CD4-positive, alpha-beta T cell (primary cell): Measurements from ENCODE around the gene SPRYD4. TPM values are rescaled to one million over a fixed set of nuclear protein-coding genes. Genes with fewer than 3 reads are reported as not detected.

ENCODE experiments used
- ATAC-seq: fragments of 200-7000 bp; cut with Tn5 transposase; one replicate; pipeline ENCODE4 v1.10.0; 2022; ENCODE audit warnings: mild to moderate bottlenecking; ENCODE audit not compliant: poor library complexity
- CTCF ChIA-PET: fragments of 350-600 bp; sonication (Branson Sonifier 250); formaldehyde crosslinking; loops from one replicate; lab custom pipeline; 2021; ENCODE audit warnings: antibody characterized with exemption, inconsistent platforms; lab: Charles Lee
- POLR2A ChIA-PET: fragments of 350-600 bp; sonication (Branson Sonifier 250); formaldehyde crosslinking; loops from one replicate; lab custom pipeline; 2021; ENCODE audit warnings: antibody characterized with exemption, inconsistent platforms; lab: Charles Lee
- DNase-seq, 14 experiments: peaks; one replicate each; pipeline ENCODE4 v3.0.0-alpha.2; 2013 to 2020; ENCODE audit warnings: mixed read lengths in 2 of 14
- H3K27ac ChIP-seq, 2 donors: one replicate each; pipeline versions ENCODE4 v1.5.1 to v1.7.0; 2013; ENCODE audit warnings: low read length in 2 of 2, low read depth in 1 of 2, mild to moderate bottlenecking in 1 of 2
- H3K27me3 ChIP-seq, 2 experiments: 1 replicate in 1 of 2; 2 replicates in 1 of 2; pipeline versions ENCODE4 v1.6.1 to v1.7.0; 2013; ENCODE audit warnings: low read length in 2 of 2, control low read depth in 1 of 2, mild to moderate bottlenecking in 1 of 2, moderate library complexity in 1 of 2; ENCODE audit not compliant: insufficient read depth in 2 of 2, control insufficient read depth in 1 of 2
- H3K36me3 ChIP-seq: one replicate; pipeline ENCODE4 v1.6.1; 2013; ENCODE audit warnings: low read length, control low read depth; ENCODE audit not compliant: insufficient read depth
- H3K4me1 ChIP-seq: one replicate; pipeline ENCODE4 v1.6.1; 2013; ENCODE audit warnings: low read length, control low read depth; ENCODE audit not compliant: insufficient read depth
- H3K4me3 ChIP-seq: one replicate; pipeline ENCODE4 v1.5.1; 2013; ENCODE audit warnings: mild to moderate bottlenecking, low read length, moderate library complexity
- H3K9me3 ChIP-seq, 2 experiments: 1 replicate in 1 of 2; 2 replicates in 1 of 2; pipeline versions ENCODE4 v1.6.1 to v1.7.0; 2013; ENCODE audit warnings: low read length in 2 of 2, mild to moderate bottlenecking in 2 of 2, control low read depth in 1 of 2, moderate library complexity in 1 of 2; ENCODE audit not compliant: control insufficient read depth in 1 of 2, insufficient read depth in 1 of 2
- H3K27ac Mint-ChIP-seq: one replicate; pipeline ENCODE4 v1.8.0; 2020; ENCODE audit warnings: mixed read lengths
- H3K27me3 Mint-ChIP-seq: one replicate; pipeline ENCODE4 v1.8.0; 2021; ENCODE audit warnings: mixed read lengths
- H3K36me3 Mint-ChIP-seq: one replicate; pipeline ENCODE4 v1.8.0; 2021; ENCODE audit warnings: low read depth, mixed read lengths
- H3K4me1 Mint-ChIP-seq: one replicate; pipeline ENCODE4 v1.8.0; 2021; ENCODE audit warnings: low read depth, mixed read lengths
- H3K4me3 Mint-ChIP-seq: one replicate; pipeline ENCODE4 v1.8.0; 2020; ENCODE audit warnings: mild to moderate bottlenecking, mixed read lengths
- H3K9me3 Mint-ChIP-seq: one replicate; pipeline ENCODE4 v1.8.0; 2020; ENCODE audit warnings: mixed read lengths
- CTCF ChIP-seq: fragments of 200-600 bp; IDR thresholded peaks from one replicate; pipeline ENCODE4 v1.8.0; 2022; ENCODE audit warnings: antibody characterized with exemption, mild to moderate bottlenecking
- intact Hi-C, 2 experiments: fragments of 100-400 bp; cut with DNase I in 1 of 2; cut with micrococcal nuclease in 1 of 2; formaldehyde crosslinking; loops; one replicate each; pipeline versions ENCODE4 v1.15.1 to v1.9.0; 2023 to 2025; cut with DNase I, micrococcal nuclease
- polyA plus RNA-seq, 2 donors: library from polyadenylated mRNA; unstranded; fragments of 120-200 nt; gene quantifications; one replicate each; pipeline ENCODE4 v1.2.1, GENCODE V29; 2013
- total RNA-seq, 174 experiments: library from RNA in 2 of 174; stranded (reverse) in 2 of 174; gene quantifications; one replicate each; pipeline ENCODE4 v1.2.3 and lab custom pipeline; 2021 to 2026

SPRYD4 gene
- 1 to 10 TPM; 7.4 to 7.9 TPM for total RNA-seq
- 2.9 TPM for polyA plus RNA-seq (2013, experiment 1 of 2)
- 3.4 TPM for polyA plus RNA-seq (2013, experiment 2 of 2)
- total RNA-seq (lab: John Stamatoyannopoulos, UW): 15.6 to 69.8 (median 24.5) reads per million in 172 experiments

DNA sequence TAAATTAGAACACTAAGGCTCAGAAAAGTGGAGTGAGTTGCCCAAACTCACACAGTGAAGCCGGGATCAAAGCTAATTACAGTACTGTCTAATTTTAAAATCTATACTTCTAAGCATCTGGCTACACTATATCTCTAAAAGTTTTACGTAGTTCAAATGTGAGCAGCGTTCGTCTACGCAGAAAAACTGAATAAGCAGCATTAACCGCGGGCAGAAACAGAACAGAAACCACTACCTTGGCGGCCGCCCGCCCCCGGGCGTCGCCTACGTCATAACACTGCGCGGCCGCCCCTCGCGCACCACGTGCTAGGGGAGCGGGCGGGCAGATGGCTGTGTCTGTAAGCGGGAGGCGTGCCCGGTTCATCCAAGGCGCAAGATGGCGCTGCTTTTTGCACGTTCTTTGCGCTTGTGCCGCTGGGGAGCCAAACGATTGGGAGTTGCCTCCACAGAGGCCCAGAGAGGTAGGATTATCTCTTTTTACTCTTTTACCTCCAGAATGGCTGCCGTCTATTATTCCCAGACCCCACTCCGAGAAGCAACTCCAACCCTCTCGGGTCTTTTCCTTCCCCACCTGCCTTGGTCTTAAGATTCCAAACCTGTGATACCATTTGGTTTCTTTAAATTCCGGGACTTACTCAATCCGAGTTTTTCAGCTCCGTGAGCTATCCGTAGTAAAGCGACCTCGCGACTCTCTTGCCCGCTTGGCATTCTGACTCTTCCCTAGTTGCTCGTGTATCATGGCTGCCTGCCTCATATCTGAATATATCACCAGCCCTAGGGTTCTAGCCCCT is at the start of gene SPRYD4:
Gene SPRYD4, plus strand, starts transcription at position 363 of the 791 bp plus-strand sequence. Its CDS starts 14 bp downstream, at position 377.
- intact Hi-C loops: loop anchor here (1.0 to 10.0 kb wide), 5 partner anchors 151 to 724 kb away; partner anchors contain the start of genes CNPY2 (in 1 of the 2), GDF11 (in 1 of the 2) and ZC3H10 (in 1 of the 2)
- peak within 1 kb of the TSS; percentile 97 for H3K27ac Mint-ChIP-seq
- H3K9me3 ChIP-seq: no peaks in the 10 kb centered on the region
- H3K9me3 Mint-ChIP-seq: no peaks in the 10 kb centered on the region
- peaks cover 29% of the 10 kb centered on the region for H3K4me1 ChIP-seq
- peaks cover 24% of the 10 kb centered on the region for H3K36me3 Mint-ChIP-seq
- CTCF ChIA-PET: interaction anchor here (1.0 to 1.5 kb wide), 5 partner anchors 11 to 279 kb away, joined by 3 to 4 read pairs (median 3); partner anchors contain the start of genes SMARCC2, STAT2 and TIMELESS
- H3K4me3 ChIP-seq: peak within 1 kb of the TSS; percentile 87
- no peaks in the 10 kb centered on the region for H3K27me3 ChIP-seq
- peak within 1 kb of the TSS; percentile 96 for H3K4me3 Mint-ChIP-seq
- no peaks in the 10 kb centered on the region for H3K27me3 Mint-ChIP-seq
- peaks cover 31% of the 10 kb centered on the region for H3K4me1 Mint-ChIP-seq
- TF ChIP-seq CTCF: peak; percentile 34
- peak within 1 kb of the TSS; percentile 68 to 94 for H3K27ac ChIP-seq
- peak; percentile 90 for ATAC-seq
- POLR2A ChIA-PET: interaction anchor here (0.6 to 2.9 kb wide), 15 partner anchors 15 to 753 kb away, joined by 3 to 14 read pairs (median 5); partner anchors contain the start of genes BLOC1S1, CNPY2, COQ10A and ESYT1
- DNase-seq: peak; percentile 88 to 98 (median 93)
- peaks cover 8% of the 10 kb centered on the region for H3K36me3 ChIP-seq

DNA sequence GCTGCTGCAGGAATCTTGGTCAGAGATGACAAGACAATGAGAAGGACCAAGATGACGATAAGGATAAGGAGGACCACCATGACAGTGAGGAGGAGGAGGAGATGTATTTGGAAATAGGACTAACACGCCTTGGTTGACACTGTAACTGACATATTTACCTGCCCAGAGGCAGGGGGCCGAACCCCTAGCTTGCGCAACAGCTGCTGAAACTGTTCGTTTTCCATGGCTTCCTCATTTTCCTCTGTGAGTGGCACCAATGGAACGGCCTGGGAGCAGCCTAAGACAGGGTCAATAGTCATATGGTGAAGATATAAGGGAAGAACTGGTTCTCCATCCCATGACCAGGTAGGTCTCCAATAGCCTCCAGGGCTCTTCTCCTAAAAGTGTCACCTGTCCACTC is 48.0 kb upstream of the SPRYD4 start:
- Histone ChIP-seq H3K9me3 (no peaks in the 10 kb centered on the region), H3K27ac (no peak overlapping the region), H3K4me3 (no peak overlapping the region), H3K36me3 (peaks cover 10% of the 10 kb centered on the region), H3K4me1 (peaks cover 9% of the 10 kb centered on the region), H3K27me3 (no peaks in the 10 kb centered on the region)
- no peaks in the 10 kb centered on the region for H3K9me3 Mint-ChIP-seq
- H3K27me3 Mint-ChIP-seq: no peaks in the 10 kb centered on the region
- H3K4me1 Mint-ChIP-seq: peaks cover 13% of the 10 kb centered on the region
- H3K27ac Mint-ChIP-seq: no peak overlapping the region
- H3K4me3 Mint-ChIP-seq: no peak overlapping the region
- intact Hi-C loops: no loop called here
- ATAC-seq (no peak), DNase-seq (no peak)
- ChIA-PET POLR2A (no interaction called here), CTCF (interaction anchor here (0.5 kb wide), 1 partner anchor 205 kb away, joined by 3 read pairs; no protein-coding TSS in a partner anchor)
- TF ChIP-seq CTCF: no peak
- peaks cover 29% of the 10 kb centered on the region for H3K36me3 Mint-ChIP-seq

DNA sequence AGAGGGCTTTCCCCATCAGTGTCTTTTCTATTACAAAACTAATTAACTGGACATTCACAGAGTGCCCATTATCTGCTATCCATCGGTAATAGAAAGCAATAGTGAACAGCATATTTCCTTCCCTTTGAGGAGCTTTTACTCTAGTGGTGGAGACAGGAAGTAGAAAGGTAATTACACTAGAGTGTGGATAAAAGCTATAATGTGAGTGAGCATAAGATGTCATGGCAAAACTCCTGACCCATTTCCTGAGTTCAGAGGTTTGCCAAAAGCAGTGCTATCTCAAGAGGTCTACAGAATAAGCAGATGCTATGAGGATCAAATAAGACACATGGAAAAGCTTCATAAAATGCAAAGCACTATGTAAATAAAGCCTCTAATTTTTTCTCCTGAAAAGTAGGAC is 43.2 kb upstream of the SPRYD4 start:
- peaks cover 14% of the 10 kb centered on the region for H3K4me1 Mint-ChIP-seq
- Histone ChIP-seq H3K27ac (peak overlapping the region in 1 of 2 donors; percentile 40), H3K27me3 (no peaks in the 10 kb centered on the region), H3K4me3 (no peak overlapping the region), H3K36me3 (peaks cover 13% of the 10 kb centered on the region), H3K4me1 (peaks cover 13% of the 10 kb centered on the region), H3K9me3 (no peaks in the 10 kb centered on the region)
- POLR2A ChIA-PET: interaction anchor here (0.6 to 2.7 kb wide), 4 partner anchors 24 to 300 kb away, joined by 3 to 18 read pairs (median 5); partner anchors contain the start of genes NACA, STAT2 and TIMELESS
- intact Hi-C loops: no loop called here
- ATAC-seq: peak; percentile 89
- peaks cover 13% of the 10 kb centered on the region for H3K36me3 Mint-ChIP-seq
- H3K27me3 Mint-ChIP-seq: no peaks in the 10 kb centered on the region
- DNase-seq: peak in 2 of 14 experiments; percentile 8 to 18
- peak overlapping the region; percentile 59 for H3K4me3 Mint-ChIP-seq
- no peaks in the 10 kb centered on the region for H3K9me3 Mint-ChIP-seq
- peak; percentile 33 for TF ChIP-seq CTCF
- peak overlapping the region; percentile 56 for H3K27ac Mint-ChIP-seq
- CTCF ChIA-PET: interaction anchor here (0.9 to 1.1 kb wide), 2 partner anchors 23 to 87 kb away, joined by 3 read pairs; partner anchors contain the start of gene IL23A
